ENCODE measurements around the gene TULP4.

Gene TULP4

GRCh38 chr6:158416883-158417759 lies 104.9 kb downstream of the TULP4 start:
- no peak for DNase-seq (ENCODE audit: low read depth, low spot score)

GRCh38 chr6:158417760-158418098 lies 105.5 kb downstream of the TULP4 start:
- no peak for DNase-seq (ENCODE audit: low read depth, low spot score)

GRCh38 chr6:158418501-158418900 lies 106.2 kb downstream of the TULP4 start:
- no peak for DNase-seq (ENCODE audit: low read depth, low spot score)

- no peak for DNase-seq (ENCODE audit: low read depth, low spot score)
These were observed 107.2 kb downstream of the TULP4 start for GRCh38 chr6:158419339-158419909.

GRCh38 chr6:158421381-158421780 lies 109.1 kb downstream of the TULP4 start:
- DNase-seq (ENCODE audit: low read depth, low spot score) = no peak

GRCh38 chr6:158422629-158423238 lies 110.5 kb downstream of the TULP4 start:
- DNase-seq (ENCODE audit: low read depth, low spot score) = no peak

DNA sequence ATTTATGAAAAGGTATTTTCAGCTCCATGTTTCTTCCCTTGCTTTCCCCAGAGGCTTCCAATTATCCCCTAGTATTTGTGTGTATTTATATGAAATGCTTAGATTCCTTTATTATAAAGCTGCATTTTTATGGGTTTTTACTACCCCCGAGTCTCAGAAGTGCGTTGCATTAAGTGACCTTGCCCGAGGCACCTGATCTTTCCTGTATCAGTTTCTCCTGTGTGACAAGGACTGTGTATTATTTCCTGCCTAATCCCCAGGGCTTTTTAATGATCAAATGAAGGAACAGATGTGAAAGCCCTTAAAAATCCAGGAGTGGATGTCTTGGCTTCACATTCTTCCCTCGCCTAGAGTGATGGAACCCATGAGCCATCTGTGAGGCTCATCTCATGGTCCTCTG lies 118.8 kb downstream of the TULP4 start:
- no peak for DNase-seq (ENCODE audit: low read depth, low spot score)

DNA sequence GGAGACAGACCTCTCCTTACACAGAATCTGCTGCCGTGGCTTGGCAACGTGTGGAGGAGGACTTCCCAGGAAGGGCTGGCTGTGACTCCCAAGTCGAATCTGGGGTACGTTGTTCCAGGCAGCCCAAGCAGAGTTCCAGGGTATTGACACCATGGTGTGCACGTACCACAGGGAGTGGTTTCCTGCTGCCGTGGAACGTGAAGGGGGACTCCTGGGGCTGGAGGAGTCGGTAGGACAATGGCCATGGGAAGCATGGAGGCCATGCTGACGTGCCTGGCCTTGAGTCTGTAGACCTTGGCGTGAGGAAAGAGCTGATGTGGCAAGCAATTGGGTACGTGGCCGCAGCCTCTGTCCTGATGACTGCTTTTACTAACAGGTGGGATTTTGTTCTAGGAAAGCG lies 119.3 kb downstream of the TULP4 start:
- DNase-seq (ENCODE audit: low read depth, low spot score) = no peak

DNA sequence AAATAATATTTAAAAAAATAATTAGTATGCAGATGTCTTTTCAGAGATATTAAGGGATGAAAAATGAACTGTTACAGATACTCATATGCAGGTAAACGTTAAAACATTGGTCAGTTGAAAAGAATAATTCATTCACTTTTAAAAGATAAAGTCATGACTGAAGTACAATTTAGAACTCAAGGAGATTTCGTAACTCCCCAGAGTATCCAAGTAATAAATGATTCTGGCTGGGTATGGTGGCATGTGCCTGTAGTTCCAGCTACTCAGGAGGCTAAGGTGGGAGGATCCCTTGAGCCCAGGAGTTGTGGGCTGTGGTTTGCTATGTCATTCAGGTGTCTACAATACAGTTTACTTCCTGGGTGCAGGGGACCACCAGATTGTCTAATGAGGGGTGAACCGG lies 125.3 kb downstream of the TULP4 start:
- no peak for DNase-seq (ENCODE audit: low read depth, low spot score)

- no peak for DNase-seq (ENCODE audit: low read depth, low spot score)
These were observed 126.0 kb downstream of the TULP4 start for GRCh38 chr6:158438226-158438625.

DNA sequence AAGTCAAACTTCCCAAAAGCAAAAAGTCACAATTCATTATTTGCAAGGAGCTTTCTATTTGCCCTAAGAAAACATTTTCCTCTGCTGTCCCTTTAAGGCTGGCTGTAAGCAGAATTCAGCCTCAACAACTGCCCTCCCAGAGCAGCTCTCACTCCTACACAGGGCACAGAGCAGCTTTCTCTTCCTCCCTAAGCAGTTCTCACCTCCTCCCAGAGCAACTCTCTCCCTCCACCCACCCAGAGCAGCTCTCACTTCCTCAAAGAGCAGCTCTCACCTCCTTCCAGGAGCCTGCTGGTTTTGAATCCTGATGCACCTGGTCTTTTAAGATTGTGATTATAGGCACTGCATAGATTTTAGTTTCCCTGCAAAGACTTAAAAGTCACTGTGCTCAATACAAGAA lies 127.0 kb downstream of the TULP4 start:
- no peak for DNase-seq (ENCODE audit: low read depth, low spot score)

GRCh38 chr6:158441716-158442215 lies 129.5 kb downstream of the TULP4 start:
- DNase-seq (ENCODE audit: low read depth, low spot score) = no peak

- no peak for DNase-seq (ENCODE audit: low read depth, low spot score)
These were observed 130.0 kb downstream of the TULP4 start for GRCh38 chr6:158442306-158442705.

DNA sequence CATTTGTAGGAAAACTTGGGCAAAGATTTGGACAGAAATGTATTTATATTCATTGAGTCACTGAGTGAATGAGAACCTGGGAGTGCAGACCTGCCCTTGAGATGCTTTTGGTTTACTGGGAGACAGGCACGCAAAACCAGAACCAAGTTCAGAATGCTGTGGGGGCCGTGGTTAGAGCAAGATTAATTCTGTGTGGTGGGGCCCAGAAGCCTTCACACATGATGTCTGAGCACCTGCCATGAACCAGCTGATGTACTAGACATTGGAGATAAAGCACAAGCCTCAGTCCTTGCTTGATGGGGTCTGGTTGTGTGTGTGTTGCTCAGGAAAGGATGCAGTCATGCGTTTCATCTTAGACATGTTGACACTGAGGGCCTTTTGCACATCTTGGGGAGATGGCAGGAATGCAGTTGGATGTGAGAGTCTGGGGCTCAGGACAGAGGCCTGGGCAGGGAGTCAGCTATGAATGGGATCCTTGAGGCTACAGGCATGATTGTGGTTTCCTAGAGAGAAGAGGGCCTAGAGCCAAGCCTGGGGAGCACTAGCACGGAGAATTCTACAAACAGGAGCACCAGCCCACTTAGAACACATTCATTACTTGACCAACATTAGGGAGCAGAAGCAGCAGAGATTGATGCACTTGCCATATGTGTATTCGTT lies 133.3 kb downstream of the TULP4 start:
- DNase-seq (ENCODE audit: low read depth, low spot score) = no peak

- no peak for DNase-seq (ENCODE audit: low read depth, low spot score)
These were observed 136.6 kb downstream of the TULP4 start for GRCh38 chr6:158448856-158449255.

- no peak for DNase-seq (ENCODE audit: low read depth, low spot score)
These were observed 139.9 kb downstream of the TULP4 start for GRCh38 chr6:158452191-158452590.

DNA sequence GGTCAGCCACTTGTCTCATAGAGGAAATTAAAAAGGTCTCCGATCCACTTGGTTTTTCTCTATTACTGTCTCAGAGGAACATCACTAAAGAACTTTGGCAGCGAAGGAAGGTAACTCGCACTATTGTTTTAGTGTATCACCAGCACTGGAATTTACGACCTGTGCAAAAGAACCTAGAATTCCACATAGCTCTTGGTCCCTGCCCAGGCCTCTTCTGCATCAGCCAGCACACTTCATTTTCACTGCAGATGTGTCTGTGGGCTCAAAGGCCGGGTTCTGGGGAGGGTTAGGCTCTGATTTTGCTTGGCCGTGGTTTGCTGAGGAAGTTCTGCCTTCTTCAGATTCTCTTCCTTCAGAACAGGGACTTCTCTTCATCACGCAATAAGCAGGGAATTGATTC lies 144.9 kb downstream of the TULP4 start:
- DNase-seq (ENCODE audit: low read depth, low spot score) = no peak

GRCh38 chr6:158457616-158458278 lies 145.5 kb downstream of the TULP4 start:
- no peak for DNase-seq (ENCODE audit: low read depth, low spot score)

- no peak for DNase-seq (ENCODE audit: low read depth, low spot score)
These were observed 147.5 kb downstream of the TULP4 start for GRCh38 chr6:158459726-158460125.

DNA sequence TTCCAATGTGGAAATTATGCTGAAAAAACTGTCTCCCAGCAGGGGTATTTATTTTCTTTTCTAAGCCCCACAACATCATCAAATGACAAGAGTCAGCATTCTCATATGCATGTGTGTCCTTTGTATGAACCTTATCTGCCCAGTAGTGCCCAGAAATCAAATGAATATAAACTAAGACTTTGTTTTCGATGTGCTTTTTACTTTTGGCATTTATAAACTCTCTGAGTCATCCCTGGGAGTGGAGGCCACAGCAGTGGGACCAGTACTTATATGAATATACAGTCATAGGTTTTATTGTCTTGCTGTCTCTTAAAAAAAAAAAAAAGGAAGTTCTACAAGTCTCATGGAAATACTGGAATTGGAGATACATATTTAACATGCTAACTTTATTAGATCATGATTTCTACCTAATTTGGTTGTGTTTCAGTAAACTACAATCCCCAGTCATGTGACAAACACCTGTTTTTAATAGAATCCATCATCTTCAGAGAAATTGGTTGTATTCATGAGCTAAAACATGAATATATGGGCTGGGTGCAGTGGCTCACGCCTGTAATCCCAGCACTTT lies 148.4 kb downstream of the TULP4 start:
- no peak for DNase-seq (ENCODE audit: low read depth, low spot score)

DNA sequence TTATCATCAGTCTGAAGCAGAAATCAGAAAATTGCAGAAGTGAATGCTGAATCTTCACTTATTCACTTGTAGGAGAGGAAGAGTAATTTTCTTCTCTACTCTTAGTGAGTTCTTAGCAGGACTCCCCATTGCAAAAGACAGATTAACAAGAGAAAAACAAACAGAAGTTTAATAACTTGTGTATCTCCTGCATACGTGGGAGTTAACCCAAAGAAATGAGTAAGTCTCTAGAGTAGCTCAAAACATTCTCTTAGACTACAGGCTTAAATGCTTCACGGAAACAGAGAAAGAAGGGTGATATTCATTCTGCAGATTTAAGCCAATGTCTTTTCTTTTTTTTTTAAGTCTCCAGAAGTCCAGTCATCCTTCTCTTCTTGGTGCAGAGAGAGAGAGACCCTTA lies 149.7 kb downstream of the TULP4 start:
- DNase-seq (ENCODE audit: low read depth, low spot score) = no peak
